Tibial nerve (tissue), 4 donors: Measurements from ENCODE around the gene FAM107B. TPM values are rescaled to one million over a fixed set of nuclear protein-coding genes. Genes with fewer than 3 reads are reported as not detected.
"Not testable (repeated sequence)": the region's sequence is repeated elsewhere in the genome, so short reads cannot be mapped to it uniquely, and the experiment has no call there.

Experiments used
- DNase-seq, 2 donors: peaks; one replicate each; pipeline ENCODE4 v3.0.0-alpha.2; 2019; ENCODE audit warnings: low spot score in 2 of 2
- H3K27ac ChIP-seq, 4 donors: fragments of 200-600 bp; sonication (generic) in 3 of 4; one replicate each; pipeline ENCODE4 v1.5.1; 2017 to 2019; ENCODE audit warnings: mild to moderate bottlenecking in 1 of 4
- H3K27me3 ChIP-seq, 2 donors: fragments of 200-600 bp; sonication (generic) in 1 of 2; one replicate each; pipeline versions ENCODE4 v1.5.1 to v1.6.0; 2017 to 2019
- H3K36me3 ChIP-seq, 3 donors: fragments of 200-600 bp; sonication (generic); one replicate each; pipeline ENCODE4 v1.5.1; 2018 to 2019
- H3K4me1 ChIP-seq, 4 donors: fragments of 200-600 bp; sonication (generic) in 3 of 4; one replicate each; pipeline ENCODE4 v1.5.1; 2017 to 2019
- H3K4me3 ChIP-seq, 4 donors: fragments of 200-600 bp; sonication (generic) in 3 of 4; one replicate each; pipeline ENCODE4 v1.5.1; 2017 to 2019; ENCODE audit warnings: mild to moderate bottlenecking in 1 of 4, moderate library complexity in 1 of 4
- H3K9me3 ChIP-seq, 4 donors: fragments of 200-600 bp; sonication (generic) in 3 of 4; one replicate each; pipeline ENCODE4 v1.5.1; 2017 to 2019
- CTCF ChIP-seq, 5 experiments: fragments of 200-600 bp in 3 of 5; fragments of 450-650 bp in 2 of 5; sonication (generic) in 3 of 5; IDR thresholded peaks; one replicate each; pipeline ENCODE4 v1.5.1; 2016 to 2019; ENCODE audit warnings: antibody characterized with exemption in 5 of 5, mild to moderate bottlenecking in 3 of 5, moderate library complexity in 2 of 5
- EP300 ChIP-seq, 2 donors: sonication (generic); formaldehyde crosslinking; IDR thresholded peaks; one replicate each; pipeline ENCODE4 v1.6.1; 2017; ENCODE audit warnings: antibody characterized with exemption in 2 of 2, mild to moderate bottlenecking in 1 of 2
- POLR2A ChIP-seq, 2 donors: fragments of 450-650 bp; IDR thresholded peaks; one replicate each; pipeline ENCODE4 v1.6.1; 2017; ENCODE audit warnings: antibody characterized with exemption in 2 of 2, mild to moderate bottlenecking in 2 of 2, moderate library complexity in 2 of 2
- WGBS, 2 donors: methylation state at CpG; one replicate each; pipeline ENCODE4 v1.1.5; 2018; 5-methylcytosine and 5-hydroxymethylcytosine counted together
- total RNA-seq, 4 donors: library from RNA; depleted of rRNA; stranded (reverse); fragments of >200 nt; gene quantifications; one replicate each; pipeline ENCODE4 v1.1.0, GENCODE V29; 2016

Gene FAM107B
- total RNA-seq, 4 donors from 2014 or later = 9.8 to 26.7 (median 16.9) TPM

- Histone ChIP-seq H3K27ac (no peak overlapping the region), H3K4me1 (no peaks in the 10 kb centered on the region), H3K27me3 (no peaks in the 10 kb centered on the region), H3K9me3 (no peaks in the 10 kb centered on the region), H3K4me3 (no peak overlapping the region), H3K36me3 (no peaks in the 10 kb centered on the region)
- no peak for DNase-seq
- 94% methylated on average over 10 of the region's 10 CpGs for WGBS, 2 donors
- TF ChIP-seq CTCF (IDR thresholded peaks at IDR 0.05) = no peak
- TF ChIP-seq POLR2A (IDR thresholded peaks at IDR 0.05) = no peak
- TF ChIP-seq EP300 (IDR thresholded peaks at IDR 0.05) = no peak
These were observed 45.5 kb upstream of the FAM107B start for GRCh38 chr10:14820010-14820774.

- 95 to 98% methylated on average over 7 of the region's 7 CpGs for WGBS, 2 donors
- H3K4me3 ChIP-seq, H3K36me3 ChIP-seq: not testable (repeated sequence)
These were observed 42.0 kb upstream of the FAM107B start for GRCh38 chr10:14816717-14817116.

GRCh38 chr10:14815681-14816080 is 41.0 kb upstream of the FAM107B start:
- H3K36me3 ChIP-seq = no peaks in the 10 kb centered on the region
- no peak overlapping the region for H3K4me3 ChIP-seq
- no peak for TF ChIP-seq EP300 (IDR thresholded peaks at IDR 0.05)
- no peak for DNase-seq
- no peak overlapping the region for H3K27ac ChIP-seq
- no peaks in the 10 kb centered on the region for H3K9me3 ChIP-seq
- H3K4me1 ChIP-seq = no peaks in the 10 kb centered on the region
- WGBS, 2 donors = 86 to 89% methylated on average over 6 of the region's 6 CpGs
- H3K27me3 ChIP-seq = no peaks in the 10 kb centered on the region

More at GRCh38 chr10:14816717-14817116, 42.0 kb upstream of the FAM107B start:
- not testable (repeated sequence) for H3K4me1 ChIP-seq, H3K27me3 ChIP-seq, H3K27ac ChIP-seq, DNase-seq, H3K9me3 ChIP-seq

- TF ChIP-seq EP300 (IDR thresholded peaks at IDR 0.05) (no peak), POLR2A (IDR thresholded peaks at IDR 0.05) (no peak), CTCF (IDR thresholded peaks at IDR 0.05) (no peak)
- Histone ChIP-seq H3K4me3 (no peak overlapping the region), H3K9me3 (no peaks in the 10 kb centered on the region), H3K36me3 (no peaks in the 10 kb centered on the region), H3K4me1 (no peaks in the 10 kb centered on the region), H3K27me3 (no peaks in the 10 kb centered on the region), H3K27ac (no peak overlapping the region)
- DNase-seq = no peak
- 91 to 96% methylated on average over 3 of the region's 3 CpGs for WGBS, 2 donors
These were observed 37.6 kb upstream of the FAM107B start for GRCh38 chr10:14812271-14812670.

GRCh38 chr10:14810969-14811953 is 36.6 kb upstream of the FAM107B start:
- no peak for DNase-seq
- no peaks in the 10 kb centered on the region for H3K36me3 ChIP-seq
- no peaks in the 10 kb centered on the region for H3K27me3 ChIP-seq
- no peak overlapping the region for H3K4me3 ChIP-seq
- no peak for TF ChIP-seq POLR2A (IDR thresholded peaks at IDR 0.05)
- no peak for TF ChIP-seq CTCF (IDR thresholded peaks at IDR 0.05)
- no peak for TF ChIP-seq EP300 (IDR thresholded peaks at IDR 0.05)
- no peaks in the 10 kb centered on the region for H3K9me3 ChIP-seq
- H3K4me1 ChIP-seq = no peaks in the 10 kb centered on the region
- H3K27ac ChIP-seq = no peak overlapping the region
- 62 to 71% methylated on average over 9 of the region's 9 CpGs for WGBS, 2 donors

- no peaks in the 10 kb centered on the region for H3K27me3 ChIP-seq
- 70 to 82% methylated on average over 3 of the region's 3 CpGs for WGBS, 2 donors
- DNase-seq = no peak
- H3K4me1 ChIP-seq = no peaks in the 10 kb centered on the region
- no peaks in the 10 kb centered on the region for H3K9me3 ChIP-seq
- no peak overlapping the region for H3K27ac ChIP-seq
- TF ChIP-seq POLR2A (IDR thresholded peaks at IDR 0.05) (no peak), EP300 (IDR thresholded peaks at IDR 0.05) (no peak), CTCF (IDR thresholded peaks at IDR 0.05) (no peak)
- H3K36me3 ChIP-seq = no peaks in the 10 kb centered on the region
- no peak overlapping the region for H3K4me3 ChIP-seq
These were observed 31.6 kb upstream of the FAM107B start for GRCh38 chr10:14806318-14806717.
